HTERT RPE-1 (cell line): ENCODE results near the gene XXYLT1.
"Not testable (repeated sequence)": the region's sequence is repeated elsewhere in the genome, so short reads cannot be mapped to it uniquely, and the experiment has no call there.

Source experiments
- in situ Hi-C: fragments of 300-500 bp; cut with MboI; formaldehyde crosslinking; loops from 4 replicates; pipeline ENCODE4 v1.14.3; 2020; ENCODE audit warnings: low sequenced_read_pairs

The XXYLT1 gene

GRCh38 chr3:195270817-195271409, at the start of gene XXYLT1:
Gene XXYLT1, minus strand, starts transcription at chr3:195271159. Its CDS starts 101 bp downstream, at chr3:195271058.
- in situ Hi-C loops, result no loop called here

GRCh38 chr3:195319060-195319459, 48.1 kb upstream of the XXYLT1 start:
- in situ Hi-C loops, result no loop called here

GRCh38 chr3:195312714-195313113, 41.8 kb upstream of the XXYLT1 start:
- in situ Hi-C loops, result no loop called here

GRCh38 chr3:195307711-195308110, 36.8 kb upstream of the XXYLT1 start:
- in situ Hi-C loops, result no loop called here

GRCh38 chr3:195306369-195306768, 35.4 kb upstream of the XXYLT1 start:
- in situ Hi-C loops, result no loop called here

- in situ Hi-C loops, result no loop called here
Measured at GRCh38 chr3:195302431-195302830, 31.5 kb upstream of the XXYLT1 start.

- in situ Hi-C loops, result no loop called here
Measured at GRCh38 chr3:195297446-195297845, 26.5 kb upstream of the XXYLT1 start.

- in situ Hi-C loops, result no loop called here
Measured at GRCh38 chr3:195296662-195297061, 25.7 kb upstream of the XXYLT1 start.

GRCh38 chr3:195291121-195291520, 20.2 kb upstream of the XXYLT1 start:
- in situ Hi-C loops, result no loop called here

- in situ Hi-C loops, result not testable (repeated sequence)
Measured at GRCh38 chr3:195290643-195291042, 19.7 kb upstream of the XXYLT1 start.

- in situ Hi-C loops, result no loop called here
Measured at GRCh38 chr3:195286115-195286872, 15.3 kb upstream of the XXYLT1 start.

GRCh38 chr3:195285372-195285771, 14.4 kb upstream of the XXYLT1 start:
- in situ Hi-C loops, result no loop called here

- in situ Hi-C loops, result no loop called here
Measured at GRCh38 chr3:195284842-195285241, 13.9 kb upstream of the XXYLT1 start.

- in situ Hi-C loops, result no loop called here
Measured at GRCh38 chr3:195282961-195283360, 12.0 kb upstream of the XXYLT1 start.

- in situ Hi-C loops, result no loop called here
Measured at GRCh38 chr3:195274259-195274966, 3.5 kb upstream of the XXYLT1 start.

- in situ Hi-C loops, result no loop called here
Measured at GRCh38 chr3:195271410-195272243, 668 bp upstream of the XXYLT1 start.

- in situ Hi-C loops, result no loop called here
Measured at GRCh38 chr3:195270079-195270816, 711 bp downstream of the XXYLT1 start.

GRCh38 chr3:195269375-195270078, 1.4 kb downstream of the XXYLT1 start:
- in situ Hi-C loops, result no loop called here

- in situ Hi-C loops, result no loop called here
Measured at GRCh38 chr3:195268576-195269309, 2.2 kb downstream of the XXYLT1 start.
